HL-60 (cell line): ENCODE results near the gene RAI2.

Experiments
- DNase-seq, 2 experiments: peaks; one replicate each; pipeline ENCODE4 v3.0.0-alpha.2; 2010 to 2020; ENCODE audit warnings: low read depth in 1 of 2, low spot score in 1 of 2
- H3K27ac ChIP-seq: fragments of 250-450 bp; sonication (Bioruptor Pico); replicated peaks from 2 replicates; pipeline ENCODE4 v1.5.1; 2020; ENCODE audit warnings: mild to moderate bottlenecking, moderate library complexity
- H3K27me3 ChIP-seq: fragments of 250-450 bp; sonication (Bioruptor Pico); 2 replicates; pipeline ENCODE4 v1.5.1; 2021; ENCODE audit warnings: mild to moderate bottlenecking, moderate library complexity; ENCODE audit not compliant: insufficient read depth, poor library complexity, severe bottlenecking
- H3K4me3 ChIP-seq: replicated peaks from 2 replicates; pipeline ENCODE4 v1.5.1; 2011; ENCODE audit warnings: mild to moderate bottlenecking, control low read depth, low read length; ENCODE audit not compliant: insufficient read depth
- CTCF ChIP-seq: IDR thresholded peaks from one replicate; pipeline ENCODE4 v1.5.1; 2011; ENCODE audit warnings: low read length, control low read depth, inconsistent platforms; ENCODE audit not compliant: insufficient read depth
- GABPA ChIP-seq: IDR thresholded peaks from 2 replicates; pipeline ENCODE4 v1.6.1; 2012; ENCODE audit warnings: low read depth
- POLR2AphosphoS5 ChIP-seq: IDR thresholded peaks from 2 replicates; pipeline ENCODE4 v1.6.1; 2012; ENCODE audit warnings: low read depth
- SPI1 ChIP-seq: IDR thresholded peaks from 2 replicates; pipeline ENCODE4 v1.6.1; 2012; ENCODE audit warnings: low read depth, mild to moderate bottlenecking, borderline replicate concordance
- TF ChIP-seq, protein P1 (sequence below): IDR thresholded peaks from 2 replicates; pipeline ENCODE4 v1.6.1; 2012; ENCODE audit warnings: low read depth; ENCODE audit not compliant: insufficient replicate concordance

Gene RAI2

GRCh38 chrX:17759990-17760389 lies 101.1 kb downstream of the RAI2 start:
- Histone ChIP-seq H3K27ac (no peak overlapping the region), H3K4me3 (no peak overlapping the region), H3K27me3 (no peaks in the 10 kb centered on the region)
- TF ChIP-seq POLR2AphosphoS5 (no peak), CTCF (no peak), SPI1 (no peak), GABPA (no peak)
- TF ChIP-seq, protein P1, sequence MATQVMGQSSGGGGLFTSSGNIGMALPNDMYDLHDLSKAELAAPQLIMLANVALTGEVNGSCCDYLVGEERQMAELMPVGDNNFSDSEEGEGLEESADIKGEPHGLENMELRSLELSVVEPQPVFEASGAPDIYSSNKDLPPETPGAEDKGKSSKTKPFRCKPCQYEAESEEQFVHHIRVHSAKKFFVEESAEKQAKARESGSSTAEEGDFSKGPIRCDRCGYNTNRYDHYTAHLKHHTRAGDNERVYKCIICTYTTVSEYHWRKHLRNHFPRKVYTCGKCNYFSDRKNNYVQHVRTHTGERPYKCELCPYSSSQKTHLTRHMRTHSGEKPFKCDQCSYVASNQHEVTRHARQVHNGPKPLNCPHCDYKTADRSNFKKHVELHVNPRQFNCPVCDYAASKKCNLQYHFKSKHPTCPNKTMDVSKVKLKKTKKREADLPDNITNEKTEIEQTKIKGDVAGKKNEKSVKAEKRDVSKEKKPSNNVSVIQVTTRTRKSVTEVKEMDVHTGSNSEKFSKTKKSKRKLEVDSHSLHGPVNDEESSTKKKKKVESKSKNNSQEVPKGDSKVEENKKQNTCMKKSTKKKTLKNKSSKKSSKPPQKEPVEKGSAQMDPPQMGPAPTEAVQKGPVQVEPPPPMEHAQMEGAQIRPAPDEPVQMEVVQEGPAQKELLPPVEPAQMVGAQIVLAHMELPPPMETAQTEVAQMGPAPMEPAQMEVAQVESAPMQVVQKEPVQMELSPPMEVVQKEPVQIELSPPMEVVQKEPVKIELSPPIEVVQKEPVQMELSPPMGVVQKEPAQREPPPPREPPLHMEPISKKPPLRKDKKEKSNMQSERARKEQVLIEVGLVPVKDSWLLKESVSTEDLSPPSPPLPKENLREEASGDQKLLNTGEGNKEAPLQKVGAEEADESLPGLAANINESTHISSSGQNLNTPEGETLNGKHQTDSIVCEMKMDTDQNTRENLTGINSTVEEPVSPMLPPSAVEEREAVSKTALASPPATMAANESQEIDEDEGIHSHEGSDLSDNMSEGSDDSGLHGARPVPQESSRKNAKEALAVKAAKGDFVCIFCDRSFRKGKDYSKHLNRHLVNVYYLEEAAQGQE: no peak
- DNase-seq: no peak

DNA sequence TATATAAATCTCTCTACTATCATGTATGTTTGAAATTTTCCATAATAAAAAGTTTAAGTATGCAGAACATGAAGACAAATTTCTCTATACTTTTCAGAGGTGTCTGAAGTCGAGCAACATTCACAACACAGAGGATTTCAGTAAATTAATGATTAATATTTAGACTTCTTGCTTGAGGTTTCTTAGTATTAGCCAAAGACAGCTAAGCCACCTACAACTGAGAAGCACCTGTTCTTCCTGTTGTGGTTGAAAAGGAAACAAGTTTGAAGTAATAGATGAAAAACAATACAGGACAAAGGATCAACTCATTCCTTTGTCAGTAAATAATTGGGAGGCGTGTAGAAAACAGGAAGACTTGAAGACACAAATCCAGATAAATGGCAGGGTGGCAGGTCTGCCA lies 102.7 kb downstream of the RAI2 start:
- TF ChIP-seq, protein P1: no peak
- TF ChIP-seq CTCF: no peak
- TF ChIP-seq GABPA: no peak
- no peak for TF ChIP-seq SPI1
- TF ChIP-seq POLR2AphosphoS5: no peak
- DNase-seq: no peak
- Histone ChIP-seq H3K4me3 (no peak overlapping the region), H3K27ac (no peak overlapping the region), H3K27me3 (peaks cover 2% of the 10 kb centered on the region)

DNA sequence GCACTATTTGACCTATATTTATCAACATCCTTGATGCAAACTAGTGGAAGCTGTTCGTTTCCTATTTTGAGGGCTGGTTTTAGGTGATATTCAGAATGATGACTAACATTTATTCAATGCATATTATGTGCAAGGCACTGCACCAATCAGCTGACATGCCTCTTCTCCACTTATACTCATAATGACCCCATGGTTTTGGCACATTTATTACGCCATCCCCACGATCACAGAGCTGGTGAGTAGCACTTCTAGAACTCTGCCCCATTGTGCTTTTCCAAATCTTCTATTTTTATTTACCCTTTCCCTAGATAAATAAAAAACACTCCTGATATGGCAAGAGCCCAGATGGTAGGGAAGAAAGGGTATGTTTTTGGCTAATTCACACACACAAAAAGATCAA lies 110.7 kb downstream of the RAI2 start:
- Histone ChIP-seq H3K27ac (no peak overlapping the region), H3K27me3 (peaks cover 5% of the 10 kb centered on the region), H3K4me3 (no peak overlapping the region)
- TF ChIP-seq SPI1 (no peak), POLR2AphosphoS5 (no peak), GABPA (no peak), CTCF (no peak)
- TF ChIP-seq, protein P1: no peak
- DNase-seq: no peak
